Fibroblast of upper back skin (primary cell): ENCODE measurements around the gene PGBD5.

Source experiments
- DNase-seq: peaks from one replicate; pipeline ENCODE4 v3.0.0-alpha.2; 2013

Gene PGBD5

DNA sequence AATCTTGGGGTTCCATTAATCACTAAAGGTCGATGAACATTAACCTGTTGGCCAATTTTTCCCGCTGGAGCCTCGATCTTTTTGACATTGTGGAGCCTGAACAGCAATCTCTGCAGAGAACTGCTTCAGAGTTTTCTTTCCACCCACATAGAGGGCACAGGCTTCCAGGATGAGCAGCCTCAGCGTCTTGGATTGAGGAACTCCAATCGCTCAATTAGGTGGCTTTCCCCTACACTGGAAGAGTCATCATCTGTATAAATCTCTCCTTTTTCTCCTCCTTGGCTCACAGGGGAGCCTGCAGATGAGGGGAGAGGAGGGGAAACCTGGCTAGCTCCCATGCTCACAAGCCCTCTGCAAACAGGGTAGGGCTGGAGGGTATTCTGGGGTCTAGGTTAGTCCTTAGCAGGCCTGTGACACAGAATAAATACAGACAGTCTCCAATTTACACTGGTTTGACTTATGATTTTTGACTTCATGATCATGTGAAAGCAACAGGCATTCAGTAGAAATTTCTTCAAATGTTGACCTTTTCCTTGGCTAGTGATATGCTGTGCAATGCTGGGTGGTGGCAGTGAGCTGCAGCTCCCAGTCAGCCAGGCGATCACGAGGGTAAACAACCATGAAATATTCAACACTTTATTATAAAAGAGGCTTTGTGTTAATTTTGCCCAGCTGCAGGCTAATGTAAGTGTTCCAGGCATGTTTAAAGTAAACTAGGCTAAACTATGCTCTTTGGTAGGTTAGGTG lies 80.8 kb downstream of the PGBD5 start:
- DNase-seq: no peak

DNA sequence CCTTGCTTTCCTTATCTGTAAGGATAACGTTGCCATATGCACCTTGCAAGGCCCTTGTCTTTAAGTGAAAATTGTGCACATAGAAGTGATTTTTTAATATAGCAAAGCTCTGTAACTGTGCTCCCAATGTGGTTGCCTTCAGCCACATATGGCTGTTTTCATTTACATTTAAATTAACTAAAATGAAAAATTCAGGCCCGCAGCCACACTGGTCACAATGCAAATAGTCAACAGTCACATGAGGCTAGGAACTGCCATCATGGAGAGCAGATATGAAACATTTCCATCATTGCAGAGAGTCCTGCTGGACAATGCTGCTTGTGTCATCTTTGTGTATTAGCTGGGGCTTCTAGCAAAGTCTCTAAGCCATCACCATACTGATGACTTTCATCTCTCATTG lies 83.4 kb downstream of the PGBD5 start:
- no peak for DNase-seq

GRCh38 chr1:230342019-230342418 lies 84.1 kb downstream of the PGBD5 start:
- no peak for DNase-seq

GRCh38 chr1:230341162-230341546 lies 85.0 kb downstream of the PGBD5 start:
- no peak for DNase-seq

- no peak for DNase-seq
Observed at GRCh38 chr1:230340526-230341161, 85.5 kb downstream of the PGBD5 start.

GRCh38 chr1:230339033-230339432 lies 87.1 kb downstream of the PGBD5 start:
- no peak for DNase-seq

DNA sequence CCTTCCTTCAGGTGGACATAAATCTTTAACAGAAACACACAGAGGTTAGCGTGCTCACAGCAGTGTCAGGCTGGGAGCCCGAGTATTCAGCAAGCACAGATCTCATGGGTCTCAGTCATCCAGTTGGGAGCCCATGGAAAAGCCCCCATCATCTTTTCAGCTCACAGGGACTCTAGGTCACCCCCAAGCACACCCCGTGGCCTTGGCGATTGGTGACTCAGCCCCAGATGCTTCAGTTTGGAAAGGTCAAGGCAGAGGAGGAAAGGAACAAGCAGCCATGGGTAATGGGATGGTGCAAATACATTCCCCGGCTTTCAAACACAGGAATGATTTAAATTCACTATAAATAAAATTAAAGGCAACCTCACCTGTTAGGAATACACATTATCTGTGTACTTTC lies 88.9 kb downstream of the PGBD5 start:
- no peak for DNase-seq

DNA sequence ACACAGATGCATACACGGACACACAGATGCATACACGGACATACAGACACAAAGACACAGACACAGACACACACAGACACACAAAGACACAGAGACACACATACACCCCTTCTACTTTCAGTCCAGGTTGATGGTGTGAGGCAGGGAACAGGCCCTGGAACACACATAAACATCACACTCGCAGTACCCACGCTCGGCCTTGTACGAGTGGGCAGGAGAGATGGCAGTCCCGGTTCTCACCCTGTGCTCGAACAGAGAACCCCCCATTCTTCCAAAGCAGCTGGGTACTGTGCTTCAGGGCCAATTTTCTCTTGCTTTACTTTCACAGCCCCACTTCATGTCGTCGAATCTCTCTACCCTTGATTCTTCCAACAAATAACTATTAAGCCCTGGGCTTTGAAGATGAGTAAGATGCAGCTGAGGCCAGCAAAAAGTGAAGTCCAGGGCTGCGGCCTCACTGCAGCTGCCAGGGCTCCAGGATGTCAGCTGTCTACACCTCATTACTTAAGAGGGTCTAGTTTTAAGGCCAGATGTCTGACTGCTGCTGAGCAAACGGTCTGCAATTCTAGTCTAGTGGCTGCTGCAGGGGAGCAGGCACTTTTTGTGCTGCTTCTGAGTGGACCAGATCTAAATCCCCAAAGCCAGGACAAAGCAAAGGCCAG lies 90.1 kb downstream of the PGBD5 start:
- DNase-seq: peak; percentile 70

- DNase-seq: no peak
Observed at GRCh38 chr1:230334447-230334837, 91.7 kb downstream of the PGBD5 start.

GRCh38 chr1:230333590-230334446 lies 92.3 kb downstream of the PGBD5 start:
- DNase-seq: no peak

DNA sequence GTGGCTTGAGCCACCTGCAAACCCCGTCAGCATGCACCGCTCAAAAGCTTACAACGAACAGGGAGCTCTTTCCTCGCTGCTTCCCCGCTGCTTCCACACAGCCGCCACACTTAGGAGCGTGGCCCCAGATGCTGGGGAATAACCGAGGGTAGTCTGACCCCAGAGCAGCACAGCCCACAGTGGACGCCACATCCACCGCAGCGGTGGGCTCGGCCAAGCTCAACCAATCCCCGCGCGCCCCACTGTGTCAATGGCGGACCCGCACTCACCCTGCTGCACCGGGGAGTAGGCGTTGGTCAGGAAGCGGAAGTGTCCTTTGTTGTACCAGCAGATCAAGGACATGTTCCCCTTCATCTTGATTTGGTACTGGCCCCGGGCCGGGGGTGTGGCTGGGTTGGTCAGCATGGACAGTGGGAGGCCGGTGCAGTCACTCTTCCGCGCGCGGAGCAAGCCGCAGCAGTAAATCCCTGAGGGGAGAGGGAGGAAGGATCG lies 93.5 kb downstream of the PGBD5 start:
- no peak for DNase-seq

GRCh38 chr1:230332061-230332460 lies 94.1 kb downstream of the PGBD5 start:
- no peak for DNase-seq

- no peak for DNase-seq
Observed at GRCh38 chr1:230330157-230330556, 96.0 kb downstream of the PGBD5 start.

DNA sequence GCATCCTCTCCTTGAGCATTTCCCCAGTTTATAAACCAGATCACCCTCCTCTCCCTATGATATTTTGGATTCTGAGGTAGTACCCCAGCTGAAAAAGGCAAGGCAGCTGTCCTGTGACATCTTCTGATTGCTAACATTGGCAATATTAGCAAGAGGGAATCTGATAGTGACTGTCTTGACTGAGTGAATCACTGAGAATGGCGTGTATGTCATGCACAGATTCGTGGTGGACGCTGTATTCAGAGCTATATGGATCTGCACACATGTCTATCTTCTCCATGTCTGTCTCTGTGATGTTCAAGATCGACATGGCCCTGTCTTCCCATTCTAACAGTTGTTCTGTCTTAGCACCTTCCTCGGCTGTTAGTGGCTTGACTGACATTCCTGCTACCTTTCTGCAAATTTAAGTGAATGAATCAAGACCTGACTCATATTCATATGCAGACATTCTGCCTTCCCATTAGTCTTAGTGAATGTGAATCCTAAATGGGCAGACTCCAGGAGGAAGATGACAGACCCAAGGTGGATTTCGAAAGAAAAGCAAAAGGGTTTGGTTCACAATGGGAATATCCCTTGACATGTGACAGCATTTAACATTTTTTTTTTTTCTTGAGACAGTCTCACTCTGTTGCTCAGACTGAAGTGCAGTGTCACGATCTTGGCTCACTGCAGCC lies 97.7 kb downstream of the PGBD5 start:
- peak; percentile 28 for DNase-seq

- DNase-seq: no peak
Observed at GRCh38 chr1:230327892-230328284, 98.2 kb downstream of the PGBD5 start.

GRCh38 chr1:230326971-230327891 lies 98.9 kb downstream of the PGBD5 start:
- DNase-seq: no peak

DNA sequence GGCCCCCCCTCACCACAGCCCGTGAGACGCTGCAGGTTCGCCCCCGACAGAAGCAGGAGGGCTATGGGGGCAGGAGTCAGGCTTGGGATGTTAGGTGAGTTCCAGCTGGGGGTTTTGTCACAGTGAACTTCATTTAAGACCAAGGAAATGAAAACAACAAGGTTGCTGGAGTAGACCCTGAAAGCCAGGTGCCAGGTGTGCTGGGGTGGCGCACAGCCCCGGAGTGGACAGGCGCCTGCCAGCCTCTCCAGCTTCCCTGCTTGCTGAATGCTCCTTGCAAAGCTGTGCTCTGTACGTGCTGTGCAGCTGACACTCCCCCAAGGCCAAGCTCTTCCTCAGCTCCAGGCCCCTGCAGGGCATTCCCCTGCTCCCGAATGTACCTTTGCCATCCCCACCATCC lies 102.4 kb downstream of the PGBD5 start:
- DNase-seq: no peak

DNA sequence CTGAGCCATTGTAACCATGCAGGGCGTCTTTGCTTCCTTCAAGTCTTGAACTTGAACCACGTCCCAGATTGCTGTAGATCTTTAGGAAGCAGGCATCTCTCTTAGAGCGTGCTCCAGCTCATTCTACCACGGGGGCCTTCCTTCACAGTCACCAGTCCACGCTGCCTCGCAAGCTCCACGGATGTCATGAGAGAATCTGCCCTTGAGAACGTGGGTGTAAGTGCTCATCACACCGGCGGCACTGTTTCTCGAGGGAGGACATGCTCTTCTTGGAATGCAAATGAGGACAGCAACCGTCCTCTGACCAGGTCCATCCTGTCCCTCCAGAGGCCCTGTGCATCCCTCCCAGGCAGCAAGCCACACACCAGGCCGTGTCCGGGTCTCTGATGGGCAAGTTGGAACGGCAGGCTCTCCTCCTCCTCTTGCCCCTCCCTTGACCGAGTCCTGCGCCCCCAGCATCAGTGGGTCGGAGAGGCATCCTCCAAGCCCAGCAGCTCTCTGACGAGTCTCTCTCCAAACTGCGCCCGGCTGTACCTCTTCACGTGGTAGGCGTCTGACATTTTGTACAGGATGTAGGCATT lies 103.1 kb downstream of the PGBD5 start:
- DNase-seq: no peak

DNA sequence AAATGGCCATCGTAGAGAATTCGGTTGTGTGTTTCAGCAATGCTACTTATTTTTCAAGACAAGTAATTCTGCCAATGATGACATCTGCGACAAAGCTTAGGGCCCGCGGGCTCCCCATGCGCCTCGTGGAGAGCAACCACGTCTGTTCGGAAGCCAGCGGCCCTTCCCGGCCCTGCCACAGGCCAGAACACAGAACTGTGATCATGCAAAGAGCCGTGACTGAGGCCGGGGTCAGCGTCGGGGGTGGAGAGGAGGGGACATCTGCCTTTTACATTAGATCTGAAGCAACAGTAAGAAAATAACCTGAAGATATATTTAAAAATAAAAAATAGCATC lies 103.7 kb downstream of the PGBD5 start:
- no peak for DNase-seq

DNA sequence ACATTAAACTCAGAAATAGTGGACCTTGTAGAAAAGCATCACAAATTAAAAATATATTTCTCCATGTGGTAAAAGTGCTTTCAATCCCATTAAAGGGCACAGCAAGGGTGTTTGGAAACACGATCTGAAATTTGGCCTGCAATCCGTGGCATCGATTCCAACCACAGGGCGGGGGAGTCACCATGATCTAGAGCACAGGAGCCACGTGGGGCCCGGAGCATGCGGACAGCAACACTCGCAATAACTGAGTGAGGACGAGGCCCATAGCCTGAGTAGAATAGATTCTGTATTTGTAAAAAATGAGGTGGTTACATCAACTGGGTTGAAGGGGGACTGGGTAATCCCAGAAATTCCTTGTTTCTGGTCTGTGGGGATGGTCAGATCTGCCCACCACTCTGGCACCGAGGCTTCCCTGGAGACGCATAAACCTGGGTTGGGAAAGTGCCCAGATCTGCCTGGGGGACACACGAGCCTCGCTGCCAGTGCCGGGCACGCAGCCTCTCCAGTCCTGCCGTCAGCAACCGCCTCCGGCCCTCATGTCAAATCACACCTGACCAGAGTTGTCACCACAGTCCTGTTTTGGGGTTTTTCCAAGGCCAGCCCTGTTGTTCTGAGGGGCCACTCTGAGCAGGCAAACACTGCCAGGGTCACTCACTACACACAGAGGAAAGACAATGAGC lies 104.3 kb downstream of the PGBD5 start:
- no peak for DNase-seq

DNA sequence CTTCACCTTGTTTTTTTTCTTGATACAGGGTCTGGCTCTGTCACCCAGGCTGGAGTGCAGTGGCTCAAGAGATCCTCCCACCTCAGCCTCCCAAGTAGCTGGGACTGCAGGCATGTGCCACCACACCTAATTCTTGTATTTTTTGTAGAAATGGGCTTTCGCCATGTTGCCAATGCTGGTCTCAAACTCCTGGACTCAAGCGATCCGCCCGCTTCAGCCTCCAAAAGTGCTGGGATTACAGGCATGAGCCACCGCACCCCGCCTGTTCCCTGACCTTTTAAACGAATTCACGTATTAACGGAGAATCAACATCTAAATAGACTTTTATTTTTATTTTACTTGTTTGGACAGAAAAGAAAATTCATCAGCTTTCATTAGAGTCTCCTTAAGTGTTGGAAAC lies 104.8 kb downstream of the PGBD5 start:
- no peak for DNase-seq
